ENCODE data around the gene STAT4.

The STAT4 gene

GRCh38 chr2:191078165-191078867 is 72.5 kb downstream of the STAT4 start:
- H3K36me3 ChIP-seq (ENCODE audit: control insufficient read depth, low read length), result no peaks in the 10 kb centered on the region
- no peaks in the 10 kb centered on the region for H3K79me2 ChIP-seq (ENCODE audit: control insufficient read depth, low read length)
- H3K4me2 ChIP-seq (ENCODE audit: low read length), result no peak overlapping the region
- no peaks in the 10 kb centered on the region for H3F3A ChIP-seq (ENCODE audit: control insufficient read depth, insufficient read depth)
- H3K4me1 ChIP-seq (ENCODE audit: control insufficient read depth, low read length), result no peaks in the 10 kb centered on the region
- H3K4me3 ChIP-seq (ENCODE audit: low read length), result no peak overlapping the region
- 0 out of 2 replicates have a peak, but pooled peaks cover 3% of the 10 kb centered on the region for H3K27me3 ChIP-seq (ENCODE audit: control insufficient read depth, low read length)
- TF ChIP-seq CTCF (IDR thresholded peaks at IDR 0.05; ENCODE audit: low read depth, low read length, poor library complexity, severe bottlenecking) (no peak), EZH2phosphoT487 (IDR thresholded peaks at IDR 0.05; ENCODE audit: borderline replicate concordance, low read length) (no peak)
- H3K27ac ChIP-seq (ENCODE audit: low read depth, low read length), result no peak overlapping the region
- no peaks in the 10 kb centered on the region for H3K9me3 ChIP-seq (ENCODE audit: control insufficient read depth, insufficient read depth, low read length)
- H4K20me1 ChIP-seq (ENCODE audit: control insufficient read depth, insufficient read depth, low read depth, low read length), result no peaks in the 10 kb centered on the region
- H3K9me2 ChIP-seq (replicated peaks; ENCODE audit: control insufficient read depth, low read length), result no peaks in the 10 kb centered on the region

- H3K27me3 ChIP-seq (ENCODE audit: control insufficient read depth, low read length), result peaks cover 2% of the 10 kb centered on the region; the same call in 1 of the 2 replicates
- TF ChIP-seq EZH2phosphoT487 (IDR thresholded peaks at IDR 0.05; ENCODE audit: borderline replicate concordance, low read length) (no peak), CTCF (IDR thresholded peaks at IDR 0.05; ENCODE audit: low read depth, low read length, poor library complexity, severe bottlenecking) (no peak)
- no peaks in the 10 kb centered on the region for H4K20me1 ChIP-seq (ENCODE audit: control insufficient read depth, insufficient read depth, low read depth, low read length)
- no peaks in the 10 kb centered on the region for H3F3A ChIP-seq (ENCODE audit: control insufficient read depth, insufficient read depth)
- no peaks in the 10 kb centered on the region for H3K36me3 ChIP-seq (ENCODE audit: control insufficient read depth, low read length)
- H3K9me3 ChIP-seq (ENCODE audit: control insufficient read depth, insufficient read depth, low read length), result no peaks in the 10 kb centered on the region
- H3K4me2 ChIP-seq (ENCODE audit: low read length), result no peak overlapping the region
- H3K9me2 ChIP-seq (replicated peaks; ENCODE audit: control insufficient read depth, low read length), result no peaks in the 10 kb centered on the region
- no peak overlapping the region for H3K4me3 ChIP-seq (ENCODE audit: low read length)
- no peaks in the 10 kb centered on the region for H3K4me1 ChIP-seq (ENCODE audit: control insufficient read depth, low read length)
- H3K27ac ChIP-seq (ENCODE audit: low read depth, low read length), result no peak overlapping the region
- H3K79me2 ChIP-seq (ENCODE audit: control insufficient read depth, low read length), result no peaks in the 10 kb centered on the region
Observed at GRCh38 chr2:191070276-191070675, 80.5 kb downstream of the STAT4 start.

- Histone ChIP-seq H3K4me2 (ENCODE audit: low read length) (no peak overlapping the region), H3K27me3 (ENCODE audit: control insufficient read depth, low read length) (peaks cover 5% of the 10 kb centered on the region), H4K20me1 (ENCODE audit: control insufficient read depth, insufficient read depth, low read depth, low read length) (no peaks in the 10 kb centered on the region), H3K9me3 (ENCODE audit: control insufficient read depth, insufficient read depth, low read length) (no peaks in the 10 kb centered on the region), H3K9me2 (replicated peaks; ENCODE audit: control insufficient read depth, low read length) (no peaks in the 10 kb centered on the region), H3K36me3 (ENCODE audit: control insufficient read depth, low read length) (no peaks in the 10 kb centered on the region), H3K27ac (ENCODE audit: low read depth, low read length) (no peak overlapping the region), H3F3A (ENCODE audit: control insufficient read depth, insufficient read depth) (no peaks in the 10 kb centered on the region), H3K4me1 (ENCODE audit: control insufficient read depth, low read length) (no peaks in the 10 kb centered on the region), H3K4me3 (ENCODE audit: low read length) (no peak overlapping the region), H3K79me2 (ENCODE audit: control insufficient read depth, low read length) (no peaks in the 10 kb centered on the region)
- TF ChIP-seq CTCF (IDR thresholded peaks at IDR 0.05; ENCODE audit: low read depth, low read length, poor library complexity, severe bottlenecking) (no peak), EZH2phosphoT487 (IDR thresholded peaks at IDR 0.05; ENCODE audit: borderline replicate concordance, low read length) (no peak)
Observed at GRCh38 chr2:191069606-191070005, 81.2 kb downstream of the STAT4 start.
